Prostate gland (tissue), 2 donors: ENCODE measurements around the gene ZNF790. TPM values are rescaled to one million over a fixed set of nuclear protein-coding genes. Genes with fewer than 3 reads are reported as not detected.
A peak's percentile ranks its signal among the peaks of the same experiment; 100 is the strongest.

Source experiments
- DNase-seq: peaks from one replicate; pipeline ENCODE4 v3.0.0-alpha.2; 2019; ENCODE audit warnings: low spot score
- H3K27ac ChIP-seq, 2 donors: fragments of 200-600 bp; sonication (generic); 2 replicates each; pipeline ENCODE4 v1.5.1; 2017 to 2019
- H3K27me3 ChIP-seq: fragments of 200-600 bp; sonication (generic); replicated peaks from 2 replicates; pipeline ENCODE4 v1.5.1; 2019; ENCODE audit not compliant: insufficient read depth
- H3K36me3 ChIP-seq, 2 donors: fragments of 200-600 bp; sonication (generic); 1 replicate in 1 of 2; 2 replicates in 1 of 2; pipeline versions ENCODE4 v1.5.1 to v1.8.1; 2017 to 2019
- H3K4me1 ChIP-seq: fragments of 200-600 bp; sonication (generic); replicated peaks from 2 replicates; pipeline ENCODE4 v1.5.1; 2019
- H3K4me3 ChIP-seq, 2 donors: fragments of 200-600 bp; sonication (generic); 2 replicates each; pipeline ENCODE4 v1.5.1; 2017 to 2019
- H3K9me3 ChIP-seq: fragments of 200-600 bp; sonication (generic); 2 replicates; pipeline ENCODE4 v1.5.1; 2017
- CTCF ChIP-seq, 4 experiments: fragments of 200-600 bp in 2 of 4; fragments of 450-650 bp in 2 of 4; sonication (generic) in 2 of 4; IDR thresholded peaks; 1 replicate in 3 of 4; 2 replicates in 1 of 4; pipeline ENCODE4 v1.5.1; 2016 to 2019; ENCODE audit warnings: antibody characterized with exemption in 4 of 4, mild to moderate bottlenecking in 2 of 4, moderate library complexity in 2 of 4
- POLR2A ChIP-seq: fragments of 450-650 bp; IDR thresholded peaks from one replicate; pipeline ENCODE4 v1.6.1; 2016; ENCODE audit warnings: antibody characterized with exemption, mild to moderate bottlenecking
- POLR2AphosphoS5 ChIP-seq: sonication (generic); formaldehyde crosslinking; IDR thresholded peaks from one replicate; pipeline ENCODE4 v1.6.1; 2017; ENCODE audit warnings: antibody characterized with exemption
- WGBS: methylation state at CpG from one replicate; pipeline ENCODE4 v1.1.5; 2018; 5-methylcytosine and 5-hydroxymethylcytosine counted together
- intact Hi-C: fragments of 100-400 bp; cut with DNase I; formaldehyde crosslinking; loops from one replicate; pipeline ENCODE4 v1.14.2; 2022
- total RNA-seq, 2 donors: library from RNA; depleted of rRNA; stranded (reverse); fragments of >200 nt; gene quantifications; one replicate each; pipeline ENCODE4 v1.1.0, GENCODE V29; 2016

The ZNF790 gene
- total RNA-seq, 2 donors from 2014 or later = 5.5 to 13.3 TPM

DNA sequence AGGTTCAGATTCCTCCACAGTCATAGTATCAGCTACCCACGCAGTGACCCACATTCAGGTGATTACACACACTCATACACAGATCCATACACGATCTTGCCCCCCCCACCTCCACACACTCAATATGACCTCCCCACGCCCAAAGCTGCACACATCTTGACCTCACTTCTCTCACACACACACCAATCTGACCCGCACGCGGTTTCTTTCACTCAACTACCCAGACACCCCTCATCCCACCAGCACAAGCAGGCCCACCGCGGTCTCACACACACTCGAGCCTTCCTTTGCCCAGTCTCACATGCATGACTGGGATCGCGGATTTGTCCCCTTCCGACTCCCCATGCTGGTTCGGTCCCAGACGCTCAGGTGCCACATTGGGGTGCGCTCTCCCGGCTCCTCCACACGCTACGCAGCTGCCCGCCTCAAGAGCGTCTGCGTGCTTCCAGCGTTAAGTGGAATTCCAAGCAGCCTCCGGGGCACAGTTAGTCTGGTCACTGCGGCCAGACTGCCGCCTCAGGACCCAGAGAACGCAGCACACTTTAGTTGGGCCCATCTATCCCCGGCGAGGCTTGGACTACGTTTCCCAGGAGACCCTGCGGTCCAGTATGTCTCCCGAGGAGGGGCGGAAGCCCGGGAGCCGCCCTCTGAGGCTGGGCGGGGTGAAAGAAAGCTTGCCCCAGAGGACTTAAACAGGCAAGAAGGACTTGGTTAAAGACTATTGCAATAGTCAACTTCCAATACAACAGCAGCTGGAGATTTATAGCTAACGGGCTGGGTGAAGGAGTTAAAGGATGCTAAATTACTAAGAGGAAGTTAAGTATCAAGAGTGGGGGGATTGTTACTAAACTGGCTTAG is 11.7 kb upstream of the ZNF790 start:
- intact Hi-C loops = loop anchor here (1.0 to 5.0 kb wide), 4 partner anchors 67 to 617 kb away; partner anchors contain the start of genes ZNF461, ZNF568, ZNF569 and ZNF570
- WGBS = under 1% methylated on average over 35 of the region's 36 CpGs

DNA sequence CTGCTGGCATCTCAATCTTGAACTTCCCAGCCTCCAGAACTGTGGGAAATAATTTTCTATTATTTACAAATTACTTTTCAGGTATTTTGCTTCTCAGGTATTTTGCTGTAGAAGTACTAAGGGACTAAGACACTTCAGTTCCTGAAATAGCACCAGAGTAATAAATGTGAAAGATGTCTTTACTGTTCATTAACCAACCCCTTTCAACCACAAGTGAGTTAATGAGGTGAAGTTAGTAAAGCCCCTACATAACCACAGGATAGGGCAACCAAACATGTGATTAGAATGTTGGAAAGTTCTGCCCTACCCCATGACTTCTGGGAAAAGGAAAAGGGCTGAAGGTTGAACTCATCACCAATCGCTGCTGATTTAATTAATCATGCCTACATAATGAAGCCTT is 9.8 kb upstream of the ZNF790 start:
- no peaks in the 10 kb centered on the region for H3K9me3 ChIP-seq
- intact Hi-C loops = loop anchor here (5.0 kb wide), 1 partner anchor 619 kb away; the partner anchor contains the start of genes ZNF569 and ZNF570
- WGBS = 89% methylated on average over 1 of the region's 1 CpG
- H3K27ac ChIP-seq = no peak overlapping the region
- no peaks in the 10 kb centered on the region for H3K36me3 ChIP-seq
- no peak for TF ChIP-seq CTCF (IDR thresholded peaks at IDR 0.05)
- no peak for TF ChIP-seq POLR2AphosphoS5
- no peak for TF ChIP-seq POLR2A
- H3K4me3 ChIP-seq = no peak overlapping the region
- no peak for DNase-seq
- no peaks in the 10 kb centered on the region for H3K4me1 ChIP-seq
- H3K27me3 ChIP-seq = no peaks in the 10 kb centered on the region

More for the DNA sequence above, 11.7 kb upstream of the ZNF790 start:
- H3K4me1 ChIP-seq = no peaks in the 10 kb centered on the region
- no peaks in the 10 kb centered on the region for H3K27me3 ChIP-seq
- no peaks in the 10 kb centered on the region for H3K9me3 ChIP-seq
- peak; percentile 89 for DNase-seq
- TF ChIP-seq POLR2A = peak; percentile 6
- TF ChIP-seq CTCF (IDR thresholded peaks at IDR 0.05) = no peak
- peak; percentile 83 for TF ChIP-seq POLR2AphosphoS5
- no peaks in the 10 kb centered on the region for H3K36me3 ChIP-seq
- H3K4me3 ChIP-seq = peak overlapping the region; percentile 56 to 70
- peak overlapping the region; percentile 87 to 90 for H3K27ac ChIP-seq

GRCh38 chr19:36838784-36839324 is 667 bp upstream of the ZNF790 start:
- no peaks in the 10 kb centered on the region for H3K36me3 ChIP-seq
- no peak for TF ChIP-seq POLR2A
- TF ChIP-seq CTCF (IDR thresholded peaks at IDR 0.05) = no peak
- TF ChIP-seq POLR2AphosphoS5 = no peak
- peak overlapping the region; percentile 84 to 87 for H3K27ac ChIP-seq
- WGBS = 18% methylated on average over 12 of the region's 12 CpGs
- intact Hi-C loops = no loop called here
- peak overlapping the region; percentile 68 to 69 for H3K4me3 ChIP-seq
- DNase-seq = no peak
- no peaks in the 10 kb centered on the region for H3K4me1 ChIP-seq
- H3K9me3 ChIP-seq = no peaks in the 10 kb centered on the region
- no peaks in the 10 kb centered on the region for H3K27me3 ChIP-seq

GRCh38 chr19:36837176-36837905 is 846 bp downstream of the ZNF790 start:
- H3K4me1 ChIP-seq = no peaks in the 10 kb centered on the region
- no peaks in the 10 kb centered on the region for H3K27me3 ChIP-seq
- peaks cover 0 to 9% of the 10 kb centered on the region in 2 donors for H3K36me3 ChIP-seq
- WGBS = 26% methylated on average over 8 of the region's 8 CpGs
- peak overlapping the region; percentile 68 to 69 for H3K4me3 ChIP-seq
- intact Hi-C loops = no loop called here
- DNase-seq = no peak
- TF ChIP-seq CTCF (IDR thresholded peaks at IDR 0.05) = no peak
- no peak for TF ChIP-seq POLR2AphosphoS5
- TF ChIP-seq POLR2A = no peak
- peak overlapping the region; percentile 84 to 87 for H3K27ac ChIP-seq
- no peaks in the 10 kb centered on the region for H3K9me3 ChIP-seq
